GM04503 (cell line): Measurements from ENCODE around the gene SS18.

Experiments
- DNase-seq: peaks from one replicate; pipeline ENCODE4 v3.0.0-alpha.2; 2012; ENCODE audit warnings: low read depth

Gene SS18

DNA sequence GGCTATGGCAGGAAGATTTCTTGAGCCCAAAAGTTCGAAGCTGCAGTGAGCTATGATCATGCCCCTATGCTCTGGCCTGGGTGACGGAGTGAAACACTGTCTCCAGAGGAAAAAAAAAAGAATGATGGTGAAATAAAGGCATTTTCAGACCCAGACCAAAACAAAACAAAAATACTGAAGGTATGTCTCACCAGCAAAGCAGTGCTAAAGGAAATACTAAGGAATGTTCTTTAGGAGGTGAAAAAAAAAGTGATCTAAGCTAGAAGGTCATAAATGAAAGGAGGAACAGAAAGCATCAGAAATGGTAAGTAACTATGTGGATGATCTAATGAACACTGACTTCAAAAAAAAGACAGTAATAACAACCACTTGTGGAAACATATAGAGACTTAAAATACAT, 18.7 kb downstream of the SS18 start:
- no peak for DNase-seq

DNA sequence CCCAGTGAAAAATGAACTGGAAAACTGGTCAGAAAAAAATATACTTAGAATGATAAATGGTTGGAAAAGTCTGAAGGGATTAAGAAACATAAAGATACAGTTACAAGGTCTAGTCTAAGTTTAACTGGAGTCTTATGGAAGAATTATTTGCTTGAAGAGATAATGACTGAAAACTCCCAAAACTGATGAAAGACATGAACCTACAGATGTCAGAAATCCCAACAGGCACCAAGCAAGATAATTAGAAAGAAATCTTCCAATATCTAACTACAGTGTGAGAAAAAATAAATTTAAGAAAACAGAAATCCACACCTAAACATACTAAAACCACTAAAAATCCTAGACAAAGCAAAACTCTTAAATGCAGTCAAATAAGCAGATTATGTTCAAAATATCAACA, 19.4 kb downstream of the SS18 start:
- DNase-seq = no peak

DNA sequence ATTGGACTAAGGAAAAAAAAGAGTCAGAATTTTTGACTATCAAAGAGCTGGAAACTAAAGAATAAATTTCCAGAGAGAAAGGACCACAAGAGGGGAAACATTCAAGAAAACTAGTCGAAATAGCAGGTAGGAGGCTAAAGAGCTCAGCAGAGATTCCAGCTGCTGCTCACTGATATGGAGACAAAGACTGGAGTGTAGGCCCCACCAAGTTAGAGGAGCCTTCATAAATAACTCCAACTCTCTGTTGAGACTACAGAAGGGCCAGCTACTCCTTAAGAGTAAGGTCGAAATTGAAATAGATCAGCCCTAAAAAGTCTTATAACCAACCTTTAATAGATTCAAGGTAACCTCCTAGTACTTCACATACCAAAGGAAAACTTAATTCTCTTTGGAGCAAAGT, 31.1 kb downstream of the SS18 start:
- no peak for DNase-seq

DNA sequence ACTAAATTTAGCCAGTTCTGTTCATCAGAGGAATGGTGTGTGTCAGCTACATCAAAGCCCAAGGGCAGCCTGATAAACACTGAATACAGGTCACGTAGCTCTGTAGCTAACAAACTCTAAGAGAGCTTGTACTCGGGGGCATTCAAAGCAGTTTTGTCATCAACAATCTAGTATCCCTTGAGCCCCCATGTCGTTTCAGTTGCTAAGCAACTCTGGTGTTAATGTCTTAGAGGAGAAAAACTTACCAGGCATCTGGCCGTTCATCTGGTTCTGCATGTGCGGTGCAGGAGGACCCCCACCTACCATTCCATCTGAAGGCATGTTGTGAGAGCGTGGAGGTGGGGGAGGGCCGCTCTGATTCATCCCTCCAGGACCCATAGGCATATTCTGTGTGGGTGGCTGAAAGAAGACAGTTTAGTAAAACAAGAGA, 33.1 kb downstream of the SS18 start:
- no peak for DNase-seq

DNA sequence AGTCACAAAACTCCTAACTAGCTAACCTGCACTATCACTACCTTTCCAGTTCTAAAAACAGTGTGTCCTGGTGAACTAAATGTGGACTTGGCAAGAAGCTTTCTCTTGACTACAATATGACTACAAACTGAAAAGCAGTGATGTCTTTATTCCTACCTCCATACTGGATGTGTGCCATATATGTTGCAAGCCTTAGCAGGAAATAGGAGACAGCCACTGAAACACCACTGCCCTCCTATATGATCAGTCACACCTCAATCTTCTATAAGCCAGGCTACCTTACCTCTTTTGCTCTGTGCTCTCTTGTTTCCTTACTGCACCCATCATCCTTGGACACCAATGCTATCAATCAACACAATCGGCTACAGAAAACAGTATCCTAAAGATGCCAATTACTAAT, 34.1 kb downstream of the SS18 start:
- no peak for DNase-seq

DNA sequence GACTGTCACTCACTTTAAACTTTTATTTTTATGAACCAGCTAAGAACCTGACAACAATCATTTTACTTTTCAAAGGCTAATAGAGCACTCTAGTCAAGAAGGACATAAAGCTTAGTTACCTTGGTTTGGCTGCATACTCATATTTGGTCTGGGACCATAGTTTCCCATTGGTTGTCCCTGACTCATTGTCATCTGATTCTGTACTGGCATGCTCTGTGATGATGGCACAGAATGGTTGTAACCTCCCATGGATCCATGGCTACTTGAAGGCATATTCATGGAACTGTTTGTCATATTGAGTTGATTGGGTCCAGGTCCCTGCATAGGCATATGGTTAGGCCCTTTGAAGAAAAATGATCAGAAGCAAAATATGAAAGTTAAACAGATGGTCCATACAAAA, 37.9 kb downstream of the SS18 start:
- peak; percentile 4 for DNase-seq

DNA sequence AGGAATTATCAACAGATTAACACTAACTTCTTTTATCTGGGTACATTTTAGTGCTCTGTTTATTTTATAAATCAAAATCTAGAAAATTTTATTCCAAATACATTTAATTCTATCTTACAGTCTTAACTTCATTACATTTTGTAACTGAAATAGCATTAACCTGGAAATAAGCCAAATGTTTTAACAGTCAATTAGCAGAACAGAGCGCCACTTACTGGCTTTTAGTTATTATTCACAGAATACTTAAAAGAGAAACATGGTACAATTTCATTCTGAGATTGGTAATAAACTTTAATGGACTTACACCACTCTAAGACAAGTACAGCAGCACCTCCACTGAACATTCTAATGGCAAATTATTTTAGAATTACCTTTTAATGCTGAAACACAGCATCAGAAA, 38.6 kb downstream of the SS18 start:
- DNase-seq = no peak

DNA sequence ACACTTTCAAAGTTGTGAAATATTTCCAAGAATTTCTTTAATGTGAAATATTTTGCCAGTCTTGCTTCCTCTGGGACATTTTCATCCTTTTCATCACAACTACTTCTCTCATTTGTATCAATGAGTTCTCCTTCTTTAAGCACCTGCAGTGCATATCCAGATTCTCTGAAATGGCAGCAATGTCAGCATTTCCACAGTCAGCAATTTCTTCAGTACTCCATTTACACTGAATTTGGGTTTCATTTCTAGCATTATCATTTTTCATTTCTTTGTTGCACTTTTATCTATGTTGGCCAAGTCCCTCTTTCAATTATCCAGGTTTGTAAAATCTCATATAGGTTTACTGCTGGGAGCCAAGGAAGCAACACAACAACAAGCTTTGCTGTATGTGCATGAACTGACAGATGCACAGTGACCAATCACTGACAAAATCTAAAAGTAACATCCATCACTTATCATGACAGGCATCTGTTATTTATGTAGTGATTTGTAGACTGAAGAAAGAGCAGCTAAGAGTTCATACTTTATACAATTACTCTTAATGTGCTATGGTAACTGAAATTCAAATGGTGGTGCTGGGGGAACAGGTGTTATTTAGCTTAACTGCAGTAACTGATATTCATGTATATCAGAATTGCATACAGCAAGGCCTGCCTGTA, 43.9 kb downstream of the SS18 start:
- no peak for DNase-seq

DNA sequence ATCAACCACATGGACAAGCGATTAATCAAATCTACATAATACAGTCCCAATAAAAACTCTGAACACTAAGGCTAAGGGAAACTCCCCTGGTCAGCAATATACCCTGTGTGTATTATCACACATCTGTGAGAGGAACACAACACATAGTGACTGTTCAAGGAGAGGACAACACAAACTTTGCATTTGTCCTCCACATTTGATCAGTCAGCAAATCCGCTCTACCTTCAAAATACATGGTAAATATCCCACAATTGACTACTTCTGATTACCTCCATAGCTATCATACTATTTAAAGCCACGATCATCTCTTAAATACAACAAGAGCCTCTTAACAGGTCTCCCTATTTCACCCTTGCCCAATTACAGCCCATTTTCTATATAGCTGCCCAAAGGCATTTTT, 45.6 kb downstream of the SS18 start:
- DNase-seq = no peak

DNA sequence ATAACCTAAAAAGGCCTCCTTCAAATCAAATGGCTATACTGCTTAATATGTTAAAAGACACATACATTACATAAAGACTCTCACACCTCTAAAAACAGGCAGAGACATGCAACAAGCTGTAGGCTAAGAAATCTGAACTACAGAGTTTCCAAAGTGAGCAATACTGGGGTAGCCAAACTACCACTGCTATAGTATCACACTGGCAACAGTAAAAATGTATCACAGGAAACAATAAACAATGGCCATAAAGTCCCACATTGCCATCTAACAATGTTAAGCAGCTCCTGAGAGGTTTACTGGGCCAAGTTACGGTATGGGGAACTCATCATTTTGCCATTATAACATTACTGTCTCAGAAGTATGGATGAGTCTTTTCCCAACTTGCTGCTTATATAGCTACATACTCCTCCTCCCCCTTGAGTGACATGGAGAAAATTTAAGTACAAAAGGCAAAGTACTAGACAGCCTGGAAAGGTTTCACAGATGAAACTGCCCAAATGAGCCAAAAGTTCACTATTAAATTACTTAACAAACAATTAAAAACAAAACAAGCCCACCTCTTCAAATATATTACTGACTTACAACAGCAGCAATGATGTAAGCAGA, 50.3 kb downstream of the SS18 start:
- no peak for DNase-seq

DNA sequence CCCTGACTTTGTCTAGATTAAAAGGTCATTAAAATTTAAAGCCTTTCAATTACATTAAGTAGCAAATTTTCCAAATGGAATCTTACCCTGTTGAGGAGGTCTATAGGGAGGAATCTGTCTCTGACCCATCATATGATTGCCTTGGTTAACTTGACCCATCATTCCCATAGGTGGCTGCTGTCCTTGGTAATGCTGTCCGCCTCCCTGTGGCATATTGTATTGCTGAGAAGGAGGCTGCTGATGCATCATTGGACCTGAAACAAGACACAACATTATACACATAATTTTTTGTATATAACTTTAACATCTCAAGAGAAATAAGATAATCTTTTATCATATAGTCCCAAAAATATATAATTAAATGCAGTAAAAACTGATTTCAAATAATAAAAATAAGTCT, 51.2 kb downstream of the SS18 start:
- DNase-seq = no peak

DNA sequence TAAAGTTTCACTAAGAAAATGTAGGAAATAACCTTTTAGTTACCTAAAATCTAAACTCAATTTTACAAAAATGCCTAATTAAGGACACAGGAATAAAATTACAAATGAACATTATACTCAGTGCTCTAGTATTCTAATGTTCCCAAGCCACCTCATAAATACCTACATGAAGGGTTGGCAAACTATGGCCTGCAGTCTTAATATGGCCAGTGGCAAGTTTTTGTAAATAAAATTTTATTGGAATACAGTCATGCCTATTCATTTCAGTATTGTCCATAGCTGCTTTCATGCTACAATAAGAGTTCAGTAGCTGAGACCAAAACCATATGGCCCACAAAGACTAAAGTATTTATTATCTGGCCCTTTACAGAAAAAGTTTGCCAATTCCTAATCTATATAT, 53.8 kb downstream of the SS18 start:
- no peak for DNase-seq

DNA sequence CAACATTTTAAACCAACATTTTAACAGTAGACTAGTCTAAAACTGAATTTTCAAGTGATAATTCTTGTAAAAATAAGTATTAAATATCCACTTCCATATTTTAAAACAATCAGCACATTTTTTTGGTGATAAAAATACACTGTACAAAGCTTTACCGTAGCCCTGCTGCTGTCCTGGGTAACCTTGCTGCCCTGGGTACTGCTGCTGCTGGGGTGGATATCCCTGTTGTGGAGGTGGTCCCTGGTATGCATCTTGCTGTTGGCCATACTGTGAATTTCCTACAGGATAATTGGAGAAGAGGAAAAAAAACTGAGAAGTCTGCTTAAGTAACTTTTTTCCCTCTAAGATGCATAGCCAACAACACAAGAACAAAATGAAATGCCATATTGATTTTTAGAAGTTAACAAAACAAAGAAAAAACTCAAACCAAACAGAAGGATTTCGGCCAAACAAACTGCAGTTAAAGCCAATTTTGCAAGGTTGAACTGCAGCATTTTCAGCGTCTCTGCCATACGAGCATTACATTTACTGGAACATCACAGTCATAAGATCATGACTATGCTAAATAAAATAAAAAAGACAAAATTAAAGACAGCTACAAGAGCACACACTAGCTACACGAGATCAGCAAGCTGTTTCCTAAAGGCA, 55.4 kb downstream of the SS18 start:
- no peak for DNase-seq

DNA sequence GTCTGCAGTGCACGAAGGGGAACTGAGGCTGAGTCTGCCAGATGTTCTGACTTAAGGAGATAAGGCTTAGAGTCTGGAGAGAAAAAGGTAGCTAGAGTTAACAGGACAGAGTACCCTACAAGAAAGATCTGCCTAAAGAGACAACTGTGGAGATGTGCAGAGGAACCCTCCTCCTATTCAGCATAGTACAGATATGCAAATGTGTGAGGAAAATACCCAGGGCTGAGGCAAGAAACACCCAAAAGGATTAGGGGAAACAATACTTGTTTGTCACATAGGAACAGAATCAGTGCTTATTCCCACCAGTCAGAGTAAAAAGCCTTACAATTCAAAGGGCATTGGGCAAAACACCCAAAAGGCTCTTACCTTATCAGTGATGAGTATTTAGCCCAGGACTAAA, 67.8 kb downstream of the SS18 start:
- DNase-seq = no peak

DNA sequence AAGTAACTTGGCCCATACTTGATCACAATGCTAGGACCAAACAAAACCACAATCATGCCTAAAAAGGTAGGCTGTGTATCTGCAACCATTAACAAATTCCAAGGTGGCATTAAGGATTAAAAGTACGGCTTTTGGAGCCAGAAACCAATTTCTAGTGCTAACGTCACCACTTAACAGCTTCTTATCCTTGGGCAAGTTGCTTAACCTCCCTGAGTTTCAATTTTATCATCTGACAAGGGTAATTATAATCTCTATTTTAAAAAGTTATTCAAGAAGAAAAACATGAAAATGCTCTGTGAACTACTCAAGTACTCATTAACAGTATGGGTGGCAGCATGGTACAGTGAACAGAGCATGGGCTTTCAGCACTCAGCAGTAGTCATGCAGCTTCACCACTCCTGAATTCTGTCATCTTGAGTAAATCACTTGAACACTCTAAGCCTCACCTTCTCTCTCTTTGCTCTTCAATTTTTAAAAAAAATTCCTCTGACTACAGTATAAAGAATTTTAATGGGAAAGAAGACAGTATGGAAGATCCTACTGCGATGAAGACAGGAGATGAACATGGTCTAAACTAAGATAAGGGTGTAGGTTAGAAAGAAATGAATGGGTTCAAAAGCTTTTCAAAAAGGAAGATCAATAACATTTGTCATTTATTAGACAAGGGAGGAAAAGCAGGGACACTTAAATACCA, 69.2 kb downstream of the SS18 start:
- no peak for DNase-seq

DNA sequence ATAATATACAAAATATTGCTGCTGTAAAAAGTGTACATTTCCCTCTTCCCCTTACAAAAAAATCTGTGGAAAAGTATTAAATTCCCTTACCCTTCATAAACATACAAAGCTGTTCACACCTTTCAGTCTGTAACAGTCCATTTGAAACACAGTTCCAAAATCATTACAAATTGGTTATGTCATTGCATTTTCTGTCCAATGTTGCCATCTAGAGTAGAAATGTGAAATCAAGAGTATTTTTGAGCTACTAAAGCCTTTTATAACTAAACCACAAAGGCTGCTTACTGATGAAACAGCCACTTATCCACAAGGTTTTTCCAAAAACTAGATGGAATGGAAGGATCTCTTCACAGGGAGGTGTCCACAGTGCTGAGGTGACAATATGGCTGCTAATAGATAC, 72.5 kb downstream of the SS18 start:
- no peak for DNase-seq

DNA sequence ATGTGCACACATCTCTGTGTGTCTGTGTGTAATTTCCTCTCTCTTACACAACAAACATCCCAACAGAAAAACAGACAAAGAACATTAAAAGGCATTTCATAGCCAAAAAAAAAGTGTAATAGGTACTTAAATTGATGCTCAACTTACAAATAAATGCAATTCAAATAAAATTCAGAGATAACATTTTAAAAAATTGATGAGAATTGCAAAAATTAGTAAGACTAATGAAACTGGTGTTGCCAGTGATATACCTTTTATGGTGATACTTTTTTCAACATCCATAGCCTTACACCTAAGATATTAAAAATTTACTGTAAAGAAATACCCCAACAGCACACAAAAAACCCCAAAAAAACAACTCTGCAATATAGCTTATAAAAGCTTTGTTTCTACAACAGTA, 76.0 kb downstream of the SS18 start:
- no peak for DNase-seq

DNA sequence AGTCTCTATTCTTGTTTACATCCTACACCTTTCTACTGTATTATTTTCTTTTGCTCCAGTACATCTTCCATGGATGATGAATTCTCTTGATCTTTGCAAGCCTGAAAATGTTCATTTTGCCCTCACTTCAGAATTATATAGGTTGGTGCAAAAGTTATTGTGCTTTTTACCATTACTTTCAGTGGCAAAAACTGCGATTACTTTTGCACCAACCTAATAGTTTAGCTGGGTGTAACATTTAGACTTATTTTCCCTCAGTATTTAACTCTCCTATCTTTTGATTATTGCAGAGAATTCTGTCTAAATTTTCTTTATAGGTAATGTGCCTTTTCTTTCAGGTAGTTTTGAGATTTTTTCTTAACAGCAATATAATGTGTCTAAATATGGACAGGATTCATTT, 81.8 kb downstream of the SS18 start:
- DNase-seq = no peak

DNA sequence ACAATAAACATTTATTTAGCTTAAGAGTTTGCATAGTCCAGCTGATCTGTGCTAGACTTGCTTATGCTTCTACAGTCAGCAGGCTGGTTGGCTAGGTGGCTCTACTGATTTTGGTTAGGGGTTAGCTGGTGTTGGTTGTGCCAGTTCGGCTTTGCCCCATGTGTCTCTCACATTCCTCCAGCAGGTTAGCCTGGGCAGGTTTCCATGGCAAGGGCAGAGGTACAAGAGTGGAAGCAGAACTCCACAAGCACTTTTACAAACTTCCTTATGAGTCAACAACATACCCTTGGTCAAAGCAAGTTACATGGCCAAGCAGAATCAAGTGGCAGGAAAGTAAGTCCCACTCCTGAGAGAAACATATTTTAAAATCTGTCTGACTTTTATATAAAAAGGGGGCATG, 82.3 kb downstream of the SS18 start:
- no peak for DNase-seq

DNA sequence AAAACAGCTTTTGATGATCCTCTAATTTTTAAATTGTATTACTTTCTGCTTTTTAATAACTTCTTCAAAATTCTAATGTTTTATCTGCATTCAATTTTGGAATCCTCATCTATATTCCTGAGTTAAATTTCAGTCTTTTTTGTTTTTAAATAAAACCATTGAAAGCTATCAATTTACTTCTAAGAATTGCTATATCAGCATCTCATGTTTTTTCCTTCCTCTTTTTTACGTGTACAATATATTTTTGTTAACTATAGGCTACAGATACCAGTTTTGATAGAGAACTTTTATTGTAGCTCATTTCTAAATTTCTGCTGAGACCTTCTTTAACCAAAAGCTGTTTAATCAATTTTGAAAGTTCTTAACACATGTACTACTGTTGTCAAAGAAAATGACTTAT, 84.5 kb downstream of the SS18 start:
- no peak for DNase-seq

DNA sequence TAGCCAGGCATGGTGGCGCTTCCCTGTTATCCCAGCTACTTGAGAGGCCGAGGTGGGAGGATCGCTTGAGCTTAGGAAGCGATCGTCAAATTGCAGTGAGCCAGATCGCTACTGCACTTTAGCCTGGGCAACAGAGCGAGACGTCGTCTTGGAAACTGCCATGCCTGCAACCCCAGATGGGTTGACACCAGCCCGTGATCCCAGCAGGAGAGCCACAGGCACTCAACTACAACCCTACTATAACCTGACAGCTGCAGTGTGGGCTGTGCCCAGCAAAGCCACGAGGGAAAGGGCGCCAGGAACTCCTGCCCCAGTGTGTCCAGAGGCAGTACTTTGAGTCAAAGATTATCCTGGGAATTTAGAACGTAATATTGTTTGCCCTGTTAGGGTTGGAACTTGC, 85.6 kb downstream of the SS18 start:
- no peak for DNase-seq

DNA sequence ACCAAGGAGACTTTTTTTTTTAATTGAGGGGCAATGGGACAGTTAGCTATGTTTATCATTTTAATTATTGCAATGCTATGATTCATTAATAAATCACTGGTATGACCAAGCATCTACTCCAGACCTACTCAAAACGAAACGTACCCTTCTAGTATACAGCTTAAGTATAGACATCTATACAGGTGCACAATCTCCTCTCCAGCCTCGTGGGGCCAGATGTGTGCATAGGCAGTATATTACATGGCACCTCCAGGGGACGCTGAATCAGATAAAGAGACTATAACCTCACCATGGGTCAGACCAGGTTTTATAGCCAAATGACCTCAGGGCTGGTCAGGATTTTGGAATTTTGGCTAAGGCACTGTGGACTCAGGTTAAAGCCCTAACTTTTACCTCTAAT, 86.6 kb downstream of the SS18 start:
- DNase-seq = no peak

DNA sequence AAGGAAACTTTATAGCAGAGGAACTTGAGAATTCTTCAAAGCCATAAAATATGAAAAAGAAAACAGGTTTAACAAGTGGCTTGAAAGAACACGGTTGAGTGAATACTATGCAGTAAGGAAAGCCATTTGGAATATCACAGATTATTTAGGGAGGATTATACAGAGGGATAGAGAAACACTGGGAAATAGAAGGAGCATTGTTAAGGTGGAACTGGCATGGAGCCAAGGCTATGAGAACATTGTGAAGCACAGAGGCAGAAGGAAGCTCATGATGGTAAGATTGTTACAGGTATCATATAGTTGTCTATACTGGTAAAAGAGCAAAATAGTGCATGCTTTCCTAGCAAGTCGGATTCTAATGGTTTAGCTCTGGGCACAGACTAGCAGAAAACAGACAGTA, 87.1 kb downstream of the SS18 start:
- DNase-seq = no peak
